ENCODE data around the gene ORC4. TPM values are rescaled to one million over a fixed set of nuclear protein-coding genes. Genes with fewer than 3 reads are reported as not detected.

Gene ORC4
- total RNA-seq, 1 experiment from 2014 or later: 72.9 TPM

GRCh38 chr2:147904051-147904450 lies 116.5 kb downstream of the ORC4 start:
- Histone ChIP-seq H4K91ac (ENCODE audit: insufficient read length, low read depth, low read length) (no peak overlapping the region), H2AFZ (ENCODE audit: low read length) (no peak overlapping the region), H3K27ac (ENCODE audit: insufficient read length, low read depth, low read length) (no peak overlapping the region), H3K23me2 (ENCODE audit: insufficient read length, low read depth, low read length, poor library complexity, severe bottlenecking) (no peaks in the 10 kb centered on the region), H2BK12ac (ENCODE audit: insufficient read length, low read depth, low read length) (no peak overlapping the region), H3K79me1 (ENCODE audit: insufficient read depth, low read depth, low read length, poor library complexity, severe bottlenecking) (no peaks in the 10 kb centered on the region), H3K9ac (ENCODE audit: extremely low read depth, insufficient read length, low read length) (no peak overlapping the region), H3K56ac (ENCODE audit: insufficient read length, low read depth, low read length) (no peak overlapping the region), H2BK20ac (ENCODE audit: low read depth, low read length, poor library complexity, severe bottlenecking) (no peak overlapping the region), H3T11ph (ENCODE audit: low read length) (no peak overlapping the region), H4K20me1 (ENCODE audit: control insufficient read depth, insufficient read depth, insufficient read length) (no peaks in the 10 kb centered on the region), H2AK5ac (ENCODE audit: insufficient read length, low read length) (no peak overlapping the region), H3K23ac (ENCODE audit: insufficient read length, low read depth, low read length) (no peak overlapping the region), H3K18ac (ENCODE audit: insufficient read length, low read depth, low read length) (no peak overlapping the region), H3K79me2 (ENCODE audit: insufficient read depth, low read length) (no peaks in the 10 kb centered on the region), H3K4ac (ENCODE audit: low read depth, low read length) (no peak overlapping the region), H4K5ac (ENCODE audit: insufficient read length, low read depth, low read length) (no peak overlapping the region), H2BK5ac (ENCODE audit: insufficient read length, low read length) (no peak overlapping the region), H3K4me1 (ENCODE audit: insufficient read depth, low read length) (no peaks in the 10 kb centered on the region), H2BK120ac (ENCODE audit: low read depth, low read length, poor library complexity, severe bottlenecking) (no peak overlapping the region), H3K14ac (ENCODE audit: insufficient read depth, low read length) (no peak overlapping the region), H3K4me2 (ENCODE audit: insufficient read depth, insufficient read length, low read length) (no peak overlapping the region), H3K27me3 (ENCODE audit: insufficient read depth, low read length) (no peaks in the 10 kb centered on the region), H2BK15ac (ENCODE audit: low read depth, low read length) (no peak overlapping the region), H3K9me3 (ENCODE audit: control insufficient read depth, low read depth, low read length) (no peaks in the 10 kb centered on the region), H4K8ac (replicated peaks; ENCODE audit: insufficient read length, low read depth, low read length) (no peak overlapping the region)
- no CpG with 5 or more reads among the region's 4 CpGs for WGBS (ENCODE audit: extremely low coverage, insufficient read length, low lambda C conversion rate)
- Mint-ChIP-seq H3K9me3 (peaks cover 0 to 7% of the 10 kb centered on the region in 2 experiments; a peak in 1 of 5 replicates), H3K27ac (no peak overlapping the region; a peak in 1 of 7 replicates), H3K27me3 (ENCODE audit: low read depth) (no peaks in the 10 kb centered on the region), H3K4me3 (no peak overlapping the region), H3K36me3 (ENCODE audit: insufficient read depth in 1 of 3, low read depth in 3 of 3) (peaks cover 5 to 19% (median 11%) of the 10 kb centered on the region in 3 experiments; a peak in 6 of 7 replicates), H3K4me1 (no peaks in the 10 kb centered on the region)
- TF ChIP-seq, protein P1, sequence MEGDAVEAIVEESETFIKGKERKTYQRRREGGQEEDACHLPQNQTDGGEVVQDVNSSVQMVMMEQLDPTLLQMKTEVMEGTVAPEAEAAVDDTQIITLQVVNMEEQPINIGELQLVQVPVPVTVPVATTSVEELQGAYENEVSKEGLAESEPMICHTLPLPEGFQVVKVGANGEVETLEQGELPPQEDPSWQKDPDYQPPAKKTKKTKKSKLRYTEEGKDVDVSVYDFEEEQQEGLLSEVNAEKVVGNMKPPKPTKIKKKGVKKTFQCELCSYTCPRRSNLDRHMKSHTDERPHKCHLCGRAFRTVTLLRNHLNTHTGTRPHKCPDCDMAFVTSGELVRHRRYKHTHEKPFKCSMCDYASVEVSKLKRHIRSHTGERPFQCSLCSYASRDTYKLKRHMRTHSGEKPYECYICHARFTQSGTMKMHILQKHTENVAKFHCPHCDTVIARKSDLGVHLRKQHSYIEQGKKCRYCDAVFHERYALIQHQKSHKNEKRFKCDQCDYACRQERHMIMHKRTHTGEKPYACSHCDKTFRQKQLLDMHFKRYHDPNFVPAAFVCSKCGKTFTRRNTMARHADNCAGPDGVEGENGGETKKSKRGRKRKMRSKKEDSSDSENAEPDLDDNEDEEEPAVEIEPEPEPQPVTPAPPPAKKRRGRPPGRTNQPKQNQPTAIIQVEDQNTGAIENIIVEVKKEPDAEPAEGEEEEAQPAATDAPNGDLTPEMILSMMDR (conservative IDR thresholded peaks at IDR 0.05): no peak
- no peak for DNase-seq
